ENCODE measurements around the gene EXOSC7. TPM values are rescaled to one million over a fixed set of nuclear protein-coding genes. Genes with fewer than 3 reads are reported as not detected.
A peak's percentile ranks its signal among the peaks of the same experiment; 100 is the strongest.

Gene EXOSC7
- 10 to 100 TPM; 23.2 to 26.2 (median 24.4) TPM for total RNA-seq
- long read RNA-seq, donor 1, transcript EXOSC7-210 (9 exons, 1,395 nt): minor isoform, 10 of 25 reads
- long read RNA-seq, donor 1, transcript EXOSC7-201 (8 exons, 1,055 nt): major isoform, 11 of 25 reads
- long read RNA-seq, donor 1, partial matches to known transcripts: 1 of 25 reads
- long read RNA-seq, donor 1, other reads (novel, unspliced or antisense): 2 of 25 reads
- long read RNA-seq, donor 2, transcript EXOSC7-201 (8 exons, 1,055 nt): major isoform, 18 of 27 reads
- long read RNA-seq, donor 2, transcript EXOSC7-210 (9 exons, 1,395 nt): minor isoform, 5 of 27 reads
- long read RNA-seq, donor 2, partial matches to known transcripts: 1 of 27 reads
- long read RNA-seq, donor 2, other reads (novel, unspliced or antisense): 2 of 27 reads

GRCh38 chr3:44976002-44976815, at the start of gene EXOSC7, which contains the start of gene ZDHHC3:
TSS of gene EXOSC7 (plus strand) at chr3:44976244. CDS start at chr3:44976278, 34 bp downstream.
TSS of gene ZDHHC3 (minus strand) at chr3:44976174. CDS start at chr3:44959436, 16,738 bp downstream.
- ATAC-seq (peak; percentile 90), DNase-seq (peak; percentile 90 to 93 (median 91))
- TF ChIP-seq CTCF (IDR thresholded peaks at IDR 0.05): no peak
- H3K4me1 ChIP-seq (ENCODE audit: low read depth): peaks cover 41% of the 10 kb centered on the region
- no peaks in the 10 kb centered on the region for H3K36me3 ChIP-seq (ENCODE audit: low read depth)
- H3K9me3 ChIP-seq: no peaks in the 10 kb centered on the region
- intact Hi-C loops (cut with DNase I, micrococcal nuclease): no loop called here
- H3K4me3 ChIP-seq: peak within 1 kb of the TSS; percentile 80

GRCh38 chr3:44926921-44927320, 49.1 kb upstream of the EXOSC7 start:
- no peak for DNase-seq
- peaks cover 4% of the 10 kb centered on the region for H3K36me3 ChIP-seq (ENCODE audit: low read depth)
- no peaks in the 10 kb centered on the region for H3K4me1 ChIP-seq (ENCODE audit: low read depth)
- H3K4me3 ChIP-seq: no peak overlapping the region
- intact Hi-C loops (cut with DNase I, micrococcal nuclease): no loop called here
- no peak for TF ChIP-seq CTCF (IDR thresholded peaks at IDR 0.05)
- no peak for ATAC-seq
- no peaks in the 10 kb centered on the region for H3K9me3 ChIP-seq

GRCh38 chr3:44927371-44927770, 48.7 kb upstream of the EXOSC7 start:
- Histone ChIP-seq H3K9me3 (no peaks in the 10 kb centered on the region), H3K4me3 (no peak overlapping the region), H3K4me1 (ENCODE audit: low read depth) (no peaks in the 10 kb centered on the region), H3K36me3 (ENCODE audit: low read depth) (peaks cover 4% of the 10 kb centered on the region)
- DNase-seq (no peak), ATAC-seq (no peak)
- intact Hi-C loops (cut with DNase I, micrococcal nuclease): no loop called here
- no peak for TF ChIP-seq CTCF (IDR thresholded peaks at IDR 0.05)

GRCh38 chr3:44929782-44930181, 46.3 kb upstream of the EXOSC7 start:
- intact Hi-C loops (cut with DNase I, micrococcal nuclease): no loop called here
- DNase-seq: no peak
- ATAC-seq: no peak
- H3K9me3 ChIP-seq: no peaks in the 10 kb centered on the region
- no peak overlapping the region for H3K4me3 ChIP-seq
- H3K36me3 ChIP-seq (ENCODE audit: low read depth): peaks cover 4% of the 10 kb centered on the region
- H3K4me1 ChIP-seq (ENCODE audit: low read depth): no peaks in the 10 kb centered on the region
- TF ChIP-seq CTCF (IDR thresholded peaks at IDR 0.05): no peak

- no peaks in the 10 kb centered on the region for H3K9me3 ChIP-seq
- ATAC-seq (no peak), DNase-seq (no peak)
- no peak overlapping the region for H3K4me3 ChIP-seq
- no peak for TF ChIP-seq CTCF (IDR thresholded peaks at IDR 0.05)
- H3K4me1 ChIP-seq (ENCODE audit: low read depth): no peaks in the 10 kb centered on the region
- peaks cover 4% of the 10 kb centered on the region for H3K36me3 ChIP-seq (ENCODE audit: low read depth)
- intact Hi-C loops (cut with DNase I, micrococcal nuclease): no loop called here
Observed at GRCh38 chr3:44930911-44931310, 45.1 kb upstream of the EXOSC7 start.
